Measurements from ENCODE around the gene CAPN1. TPM values are rescaled to one million over a fixed set of nuclear protein-coding genes. Genes with fewer than 3 reads are reported as not detected.

The CAPN1 gene
- total RNA-seq, 2 experiments from 2014 or later, result 80.3 to 83.2 TPM

GRCh38 chr11:65151331-65151899 lies 30.3 kb upstream of the CAPN1 start:
- no peak for ATAC-seq (ENCODE audit: poor library complexity)
- Mint-ChIP-seq H3K9me3 (no peaks in the 10 kb centered on the region), H3K4me1 (ENCODE audit: low read depth) (no peaks in the 10 kb centered on the region), H3K4me3 (no peak overlapping the region), H3K27ac (no peak overlapping the region), H3K27me3 (no peaks in the 10 kb centered on the region), H3K36me3 (ENCODE audit: low read depth) (no peaks in the 10 kb centered on the region)
- TF ChIP-seq CTCF (IDR thresholded peaks at IDR 0.05), result no peak
- Histone ChIP-seq H3K4me1 (ENCODE audit: insufficient read depth, low read length) (no peaks in the 10 kb centered on the region), H3K36me3 (ENCODE audit: insufficient read depth, low read length) (no peaks in the 10 kb centered on the region), H3K9me3 (ENCODE audit: control insufficient read depth in 1 of 2, insufficient read depth in 1 of 2, low read length in 2 of 2) (no peaks in the 10 kb centered on the region), H3K27ac (ENCODE audit: low read depth in 1 of 2, low read length in 2 of 2) (no peak overlapping the region), H3K4me3 (ENCODE audit: low read length) (no peak overlapping the region), H3K27me3 (ENCODE audit: control insufficient read depth in 1 of 2, insufficient read depth in 2 of 2, low read length in 2 of 2) (no peaks in the 10 kb centered on the region)
- ChIA-PET CTCF (no interaction called here), POLR2A (interaction anchor here (0.7 kb wide), 1 partner anchor 16 kb away, joined by 3 read pairs; no protein-coding TSS in a partner anchor)
- intact Hi-C loops (cut with DNase I, micrococcal nuclease), result loop anchor here in 1 of 2 experiments (5.0 kb wide), 1 partner anchor 146 kb away; no protein-coding TSS in a partner anchor
- no peak for DNase-seq

- intact Hi-C loops (cut with DNase I, micrococcal nuclease), result loop anchor here in 1 of 2 experiments (5.0 kb wide), 1 partner anchor 145 kb away; no protein-coding TSS in a partner anchor
- Histone ChIP-seq H3K27ac (ENCODE audit: low read depth in 1 of 2, low read length in 2 of 2) (no peak overlapping the region), H3K9me3 (ENCODE audit: control insufficient read depth in 1 of 2, insufficient read depth in 1 of 2, low read length in 2 of 2) (no peaks in the 10 kb centered on the region), H3K4me3 (ENCODE audit: low read length) (no peak overlapping the region), H3K4me1 (ENCODE audit: insufficient read depth, low read length) (no peaks in the 10 kb centered on the region), H3K27me3 (ENCODE audit: control insufficient read depth in 1 of 2, insufficient read depth in 2 of 2, low read length in 2 of 2) (no peaks in the 10 kb centered on the region), H3K36me3 (ENCODE audit: insufficient read depth, low read length) (no peaks in the 10 kb centered on the region)
- POLR2A ChIA-PET, result interaction anchor here (0.7 kb wide), 1 partner anchor 17 kb away, joined by 3 read pairs; no protein-coding TSS in a partner anchor
- CTCF ChIA-PET, result no interaction called here
- no peak overlapping the region for H3K27ac Mint-ChIP-seq
- no peak overlapping the region for H3K4me3 Mint-ChIP-seq
- no peaks in the 10 kb centered on the region for H3K9me3 Mint-ChIP-seq
- no peak for DNase-seq
- TF ChIP-seq CTCF (IDR thresholded peaks at IDR 0.05), result no peak
- no peaks in the 10 kb centered on the region for H3K4me1 Mint-ChIP-seq (ENCODE audit: low read depth)
- H3K36me3 Mint-ChIP-seq (ENCODE audit: low read depth), result no peaks in the 10 kb centered on the region
- no peaks in the 10 kb centered on the region for H3K27me3 Mint-ChIP-seq
- no peak for ATAC-seq (ENCODE audit: poor library complexity)
Observed at GRCh38 chr11:65152122-65152521, 29.6 kb upstream of the CAPN1 start.

GRCh38 chr11:65156256-65156655 lies 25.5 kb upstream of the CAPN1 start:
- H3K27me3 Mint-ChIP-seq, result peaks cover 4% of the 10 kb centered on the region
- no peak overlapping the region for H3K27ac Mint-ChIP-seq
- ATAC-seq (ENCODE audit: poor library complexity) (no peak), DNase-seq (no peak)
- TF ChIP-seq CTCF (IDR thresholded peaks at IDR 0.05), result no peak
- Histone ChIP-seq H3K36me3 (ENCODE audit: insufficient read depth, low read length) (no peaks in the 10 kb centered on the region), H3K9me3 (ENCODE audit: control insufficient read depth in 1 of 2, insufficient read depth in 1 of 2, low read length in 2 of 2) (no peaks in the 10 kb centered on the region), H3K4me3 (ENCODE audit: low read length) (no peak overlapping the region), H3K4me1 (ENCODE audit: insufficient read depth, low read length) (no peaks in the 10 kb centered on the region), H3K27ac (ENCODE audit: low read depth in 1 of 2, low read length in 2 of 2) (no peak overlapping the region), H3K27me3 (ENCODE audit: control insufficient read depth in 1 of 2, insufficient read depth in 2 of 2, low read length in 2 of 2) (no peaks in the 10 kb centered on the region)
- ChIA-PET POLR2A (no interaction called here), CTCF (no interaction called here)
- intact Hi-C loops (cut with DNase I, micrococcal nuclease), result no loop called here
- no peaks in the 10 kb centered on the region for H3K9me3 Mint-ChIP-seq
- no peak overlapping the region for H3K4me3 Mint-ChIP-seq
- H3K4me1 Mint-ChIP-seq (ENCODE audit: low read depth), result no peaks in the 10 kb centered on the region
- no peaks in the 10 kb centered on the region for H3K36me3 Mint-ChIP-seq (ENCODE audit: low read depth)
